GM18858 (cell line): ENCODE measurements around the gene ARL4D.
"Not testable (repeated sequence)": the region's sequence is repeated elsewhere in the genome, so short reads cannot be mapped to it uniquely, and the experiment has no call there.

Experiments
- ATAC-seq: cut with Tn5 transposase; IDR thresholded peaks from one replicate; pipeline ENCODE4 v1.9.1; 2021; ENCODE audit not compliant: unreplicated experiment

Gene ARL4D

DNA sequence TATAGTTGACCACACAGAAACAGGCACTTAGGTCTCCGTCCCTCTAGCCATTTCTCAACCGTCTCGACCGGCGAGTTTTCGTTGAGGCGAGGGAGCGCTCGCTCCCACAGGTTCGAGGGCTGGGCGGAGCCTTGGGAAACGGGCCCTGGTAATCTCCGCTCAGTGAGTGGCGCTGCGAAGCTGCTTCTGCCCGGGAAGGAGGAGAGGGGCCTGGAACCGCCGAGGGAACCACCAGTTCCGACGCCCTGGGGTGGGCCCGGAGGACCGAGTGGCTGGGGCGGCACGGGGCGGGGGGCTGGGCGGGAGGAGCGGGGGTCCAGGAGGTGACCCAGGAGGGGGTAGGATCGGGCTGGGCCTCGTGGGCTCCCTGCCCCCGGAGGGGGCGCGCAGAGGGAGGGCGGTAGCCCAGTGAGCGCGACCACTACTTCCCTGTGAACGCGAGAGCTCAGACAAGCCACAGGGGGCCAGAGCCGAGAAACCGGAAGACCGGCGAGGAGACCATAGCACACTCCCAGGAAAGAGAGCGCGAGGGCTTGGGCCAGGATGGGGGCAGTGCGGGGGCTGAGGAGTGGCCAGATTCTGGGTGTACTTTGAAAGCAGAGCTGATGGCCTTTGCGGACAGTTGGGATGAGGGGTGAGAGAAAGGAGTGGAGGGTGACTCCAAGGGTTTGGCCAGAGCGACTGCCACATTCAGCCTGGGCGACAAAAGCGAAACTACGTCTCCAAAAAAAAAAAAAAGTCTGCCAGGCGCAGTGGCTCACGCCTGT lies 29.9 kb upstream of the ARL4D start:
- no peak for ATAC-seq

DNA sequence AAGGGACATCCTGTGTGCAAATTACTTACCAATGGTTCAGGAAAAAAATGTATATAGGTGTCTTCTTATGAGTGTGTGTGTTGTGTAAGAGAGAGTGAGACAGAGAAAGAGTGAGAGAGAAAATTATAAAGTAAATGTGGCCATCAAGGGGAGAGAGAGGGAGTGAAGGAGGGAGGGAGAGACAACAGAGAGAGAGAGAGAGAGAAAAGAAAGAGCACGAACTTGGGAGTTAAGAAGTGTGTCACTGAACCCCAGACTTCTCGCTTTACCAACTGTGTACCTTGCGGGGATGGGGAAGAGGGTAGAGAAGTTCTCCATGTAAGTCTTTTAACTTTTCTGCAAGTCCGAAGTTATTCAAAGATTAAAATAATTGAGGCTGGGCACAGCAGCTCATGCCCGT lies 28.8 kb upstream of the ARL4D start:
- no peak for ATAC-seq

DNA sequence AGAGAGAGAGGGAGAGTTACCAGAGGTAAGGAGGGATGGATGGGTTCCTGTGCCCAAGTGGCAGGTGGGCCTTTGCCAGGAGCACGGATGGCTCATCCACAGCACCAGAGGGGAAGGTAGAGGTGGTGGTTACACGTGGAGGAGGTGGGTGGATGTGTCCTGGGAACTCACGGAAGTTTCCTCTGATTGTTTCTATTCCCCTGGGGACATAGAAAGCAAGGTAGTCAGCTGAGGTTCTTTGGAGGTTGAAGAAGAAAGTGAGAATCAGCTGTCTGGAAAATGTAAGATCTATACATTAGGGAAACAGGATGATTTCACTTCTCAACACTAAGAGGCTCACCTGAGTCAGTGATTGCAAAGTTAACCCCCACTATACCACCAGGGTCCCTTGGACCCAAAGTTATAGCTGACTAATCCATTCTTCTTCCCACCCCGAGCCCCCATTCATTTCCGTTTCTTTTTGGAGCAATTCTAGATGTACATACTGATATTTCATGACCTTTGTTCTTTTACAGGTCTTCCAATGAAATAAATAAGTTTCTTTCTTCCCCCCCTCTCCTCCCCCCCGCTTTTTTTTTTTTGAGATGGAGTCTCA lies 27.5 kb upstream of the ARL4D start:
- ATAC-seq: no peak

DNA sequence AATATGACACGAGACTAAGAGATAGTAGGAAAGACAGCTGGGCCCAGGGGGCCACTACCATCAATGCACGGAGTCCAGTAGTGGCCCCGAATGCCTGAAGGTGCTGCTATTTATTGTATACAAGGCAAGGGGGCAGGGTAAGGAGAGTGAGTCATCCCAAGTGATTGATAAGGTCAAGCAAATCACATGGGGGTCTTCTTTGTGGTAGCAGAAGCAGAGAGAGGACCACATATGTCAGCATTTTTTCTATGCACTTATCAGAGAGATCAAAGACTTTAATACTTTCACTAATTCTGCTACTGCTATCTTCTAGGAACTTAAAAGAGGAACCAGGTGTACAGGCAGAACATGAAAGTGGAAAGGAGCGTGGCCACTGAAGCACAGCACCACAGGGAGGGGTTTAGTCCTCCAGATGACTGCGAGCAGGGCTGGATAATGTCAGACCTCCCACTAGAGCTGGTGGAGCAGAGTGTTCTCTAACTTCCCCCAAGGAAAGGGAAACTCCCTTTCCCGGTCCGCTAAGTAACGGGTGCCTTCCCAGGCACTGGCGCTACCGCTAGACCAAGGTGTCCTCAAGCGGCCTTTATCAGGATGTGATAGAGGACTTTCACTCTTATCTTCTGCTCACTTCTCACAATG lies 26.4 kb upstream of the ARL4D start:
- ATAC-seq: no peak

DNA sequence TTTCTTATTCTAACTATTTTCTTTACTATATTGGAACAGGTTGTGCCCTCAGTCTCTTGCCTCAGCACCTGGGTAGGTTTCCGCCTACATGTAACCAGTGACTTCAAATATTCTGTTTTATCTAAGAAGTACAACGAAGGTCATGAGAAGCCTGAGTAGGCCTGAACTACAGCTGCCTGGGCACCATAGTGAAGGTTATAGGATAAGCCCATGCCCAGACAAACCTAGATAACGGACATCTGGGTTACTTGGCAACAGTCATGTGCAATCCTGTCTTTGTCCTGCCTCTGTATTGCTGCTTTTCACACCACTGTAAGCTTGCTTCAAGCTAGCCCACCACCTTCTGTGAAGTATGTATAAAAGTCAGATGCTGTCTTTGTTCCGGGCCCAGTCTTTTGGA lies 25.4 kb upstream of the ARL4D start:
- ATAC-seq: no peak

DNA sequence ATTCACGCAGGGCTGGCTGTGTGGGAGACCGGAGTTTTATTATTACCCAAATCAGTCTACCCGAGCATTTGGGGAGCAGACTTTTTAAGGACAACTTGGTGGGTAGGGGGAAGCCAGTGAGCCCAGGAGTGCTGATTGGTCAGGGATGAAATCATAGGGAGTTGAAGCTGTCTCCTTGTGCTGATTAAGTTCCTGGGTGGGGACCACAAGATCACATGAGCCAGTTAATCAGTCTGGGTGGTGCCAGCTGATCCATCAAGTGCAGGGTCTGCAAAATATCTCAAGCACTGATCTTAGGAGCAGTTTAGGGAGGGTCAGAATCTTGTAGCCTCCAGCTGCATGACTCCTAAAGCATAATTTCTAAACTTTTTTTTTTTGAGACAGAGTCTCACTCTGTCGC lies 22.9 kb upstream of the ARL4D start:
- ATAC-seq: not testable (repeated sequence)

DNA sequence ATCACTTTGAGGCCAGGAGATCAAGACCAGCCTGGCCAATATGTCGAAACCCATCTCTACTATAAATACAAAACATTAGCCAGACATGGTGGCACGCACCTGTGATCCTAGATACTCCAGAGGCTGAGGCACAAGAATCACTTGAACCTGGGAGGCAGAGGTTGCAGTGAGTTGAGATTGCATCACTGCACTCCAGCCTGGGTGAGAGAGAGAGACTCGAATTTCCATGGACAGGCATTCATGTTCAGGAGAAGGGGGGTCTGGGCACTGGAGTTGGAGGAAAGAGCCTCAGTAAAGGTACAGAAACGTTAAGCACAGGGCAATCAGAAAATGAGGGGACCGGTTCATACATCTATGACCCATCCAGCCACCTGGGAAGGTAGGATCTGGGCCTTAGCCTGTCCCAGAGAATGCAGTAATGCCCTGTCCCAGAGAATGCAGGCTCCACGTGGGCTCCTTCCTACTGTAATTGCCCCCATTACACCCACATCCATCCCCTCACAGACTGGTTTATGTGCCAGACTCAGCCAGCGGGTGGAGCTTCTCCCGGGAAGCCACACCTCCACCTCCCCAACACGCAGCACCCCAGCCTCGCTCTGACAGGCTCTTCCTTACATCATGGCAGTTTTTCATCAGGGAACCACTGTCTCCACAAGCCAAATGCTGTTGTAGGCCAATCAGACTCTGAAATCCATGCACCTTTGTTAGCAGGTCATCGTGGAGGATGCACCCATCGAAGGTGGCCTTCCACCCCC lies 21.6 kb upstream of the ARL4D start:
- ATAC-seq: no peak

DNA sequence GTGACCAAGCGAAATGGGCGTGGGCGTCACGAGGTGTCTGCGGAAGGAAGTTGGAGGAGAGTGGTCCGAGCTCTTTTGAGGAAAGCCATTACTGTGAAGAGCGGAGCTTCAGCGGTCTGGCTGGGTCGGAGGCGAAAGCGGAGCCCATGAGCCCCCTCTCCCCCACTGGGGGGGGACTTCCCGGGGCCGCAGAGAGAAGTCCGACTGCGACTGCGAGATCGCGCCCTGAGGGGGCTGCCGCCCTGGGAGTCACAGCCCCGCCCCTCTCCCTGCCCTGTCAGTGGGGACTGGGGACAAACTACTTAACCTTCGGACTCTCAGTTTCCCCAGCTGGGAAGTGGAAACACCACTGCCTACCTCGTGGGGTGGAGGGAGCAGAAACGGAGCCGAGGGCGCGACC lies 20.0 kb upstream of the ARL4D start:
- ATAC-seq: no peak

DNA sequence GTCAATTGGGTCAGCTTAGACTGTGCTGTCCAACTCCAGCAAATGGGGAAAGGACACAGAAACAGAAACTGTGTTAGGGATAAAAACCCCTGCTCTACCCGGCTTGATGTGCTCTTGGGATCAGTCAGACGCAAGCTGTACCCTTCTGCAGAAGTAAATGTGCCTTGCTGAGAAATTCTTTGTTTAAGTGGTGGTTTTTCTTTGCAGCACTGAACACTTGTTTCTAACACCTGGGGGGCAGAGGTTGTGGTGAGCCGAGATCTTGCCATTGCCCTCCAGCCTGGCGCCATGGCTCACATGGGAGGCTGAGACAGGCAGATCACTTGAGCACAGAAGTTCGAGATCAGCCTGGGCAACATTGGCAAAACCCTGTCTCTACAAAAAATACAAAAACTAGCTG lies 18.5 kb upstream of the ARL4D start:
- no peak for ATAC-seq

DNA sequence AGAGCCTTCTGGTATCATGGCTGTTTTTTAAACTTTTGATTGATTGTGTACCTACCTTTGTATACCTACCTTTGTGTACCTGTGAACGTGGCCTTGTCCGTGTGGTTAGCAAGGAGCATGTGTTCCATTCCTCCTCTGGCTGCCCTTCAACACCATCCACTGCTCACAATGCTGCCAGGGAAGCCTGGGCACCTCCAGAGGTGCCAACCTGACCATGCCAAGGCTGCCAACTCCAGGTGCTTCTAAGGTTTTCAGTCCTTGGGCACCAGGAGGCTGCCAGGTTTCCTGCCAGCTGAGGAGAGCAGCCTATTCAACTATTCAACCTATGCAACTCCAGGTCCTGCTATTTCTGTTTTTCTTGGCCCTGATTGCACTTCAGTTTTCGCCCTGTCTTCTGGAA lies 17.6 kb upstream of the ARL4D start:
- ATAC-seq: no peak

DNA sequence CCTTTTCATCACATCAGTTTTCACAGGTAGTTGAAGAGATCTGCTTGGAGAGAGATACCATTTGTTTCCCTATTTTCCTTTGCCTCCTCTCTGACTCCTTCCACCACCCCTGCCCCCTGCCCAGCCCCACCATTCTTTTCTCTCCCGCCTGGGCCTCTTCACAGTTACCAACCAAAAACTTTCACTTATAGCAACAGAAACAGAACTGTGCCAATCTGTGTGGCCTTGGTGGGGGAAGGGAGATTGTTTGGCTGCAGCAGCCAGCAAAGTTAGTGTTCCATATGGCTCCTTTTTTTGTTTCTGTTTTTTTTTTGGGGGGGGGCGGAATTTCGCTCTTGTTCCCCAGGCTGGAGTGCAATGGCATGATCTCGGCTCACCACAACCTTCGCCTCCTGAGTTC lies 17.2 kb upstream of the ARL4D start:
- ATAC-seq: no peak

DNA sequence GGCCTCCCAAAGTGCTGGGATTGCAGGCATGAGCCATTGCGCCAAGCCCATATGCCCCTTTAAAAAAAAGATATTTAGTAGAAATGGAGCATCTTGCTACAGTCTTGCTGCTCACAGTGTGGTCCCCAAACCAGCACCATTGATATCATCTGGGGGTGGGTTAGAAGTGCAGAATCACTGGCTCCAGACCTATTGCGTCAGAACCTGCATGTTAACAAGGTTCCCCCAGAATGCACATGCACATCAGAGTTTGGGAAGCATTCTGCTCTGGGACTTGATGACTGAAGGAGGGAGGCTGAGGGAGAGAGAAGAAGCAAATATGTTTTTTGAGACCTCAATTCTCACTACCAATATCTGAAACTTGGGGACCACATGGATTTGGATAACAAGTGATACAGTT lies 16.0 kb upstream of the ARL4D start:
- no peak for ATAC-seq

DNA sequence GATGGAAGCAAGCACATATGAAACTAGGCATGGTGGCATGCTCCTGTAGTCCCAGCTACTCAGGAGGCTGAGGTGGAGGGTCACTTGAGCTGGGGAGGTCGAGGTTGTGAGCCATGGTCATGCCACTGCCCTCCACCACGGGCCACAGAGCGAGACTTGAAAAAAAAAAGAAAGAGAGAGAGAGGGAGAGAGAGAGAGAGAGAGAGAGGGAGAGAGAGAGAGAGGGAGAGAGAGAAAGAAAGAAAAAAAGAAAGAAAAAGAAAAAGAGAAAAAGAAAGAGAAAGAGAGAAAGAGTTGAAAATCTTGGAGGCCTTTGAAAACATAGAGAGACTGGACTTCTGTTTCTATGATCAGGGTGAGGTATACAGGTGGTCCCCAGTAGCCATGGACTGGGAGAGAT lies 15.4 kb upstream of the ARL4D start:
- ATAC-seq: no peak

DNA sequence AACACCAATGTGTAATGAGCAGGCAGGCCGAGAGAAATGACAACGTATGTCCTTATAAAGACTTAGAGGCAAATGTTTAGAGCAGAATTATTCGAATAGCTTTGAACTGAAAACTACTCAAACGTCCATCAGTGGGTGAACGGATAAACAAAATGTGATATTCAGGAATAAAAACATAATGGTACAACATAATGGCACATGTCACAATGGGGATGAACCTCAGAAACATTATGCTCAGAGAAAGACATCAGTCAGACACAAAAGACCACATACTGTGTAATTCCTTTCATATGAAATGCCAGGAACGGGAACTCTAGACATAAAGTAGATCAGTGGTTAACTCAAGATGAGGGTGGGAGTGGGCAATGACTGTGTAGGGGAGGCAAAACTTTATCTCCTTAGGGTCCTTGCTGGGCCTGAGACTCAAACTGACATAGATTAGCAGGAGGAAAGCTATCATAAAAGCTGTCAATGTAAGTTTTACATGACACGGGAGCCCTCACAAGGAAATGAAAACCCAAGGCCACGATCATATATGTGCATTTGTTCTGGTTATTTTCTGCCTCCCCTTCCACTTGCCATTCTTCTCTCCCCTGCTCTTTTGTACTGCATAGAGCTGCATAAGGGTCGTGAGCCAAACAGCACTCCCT lies 14.8 kb upstream of the ARL4D start:
- ATAC-seq: no peak

DNA sequence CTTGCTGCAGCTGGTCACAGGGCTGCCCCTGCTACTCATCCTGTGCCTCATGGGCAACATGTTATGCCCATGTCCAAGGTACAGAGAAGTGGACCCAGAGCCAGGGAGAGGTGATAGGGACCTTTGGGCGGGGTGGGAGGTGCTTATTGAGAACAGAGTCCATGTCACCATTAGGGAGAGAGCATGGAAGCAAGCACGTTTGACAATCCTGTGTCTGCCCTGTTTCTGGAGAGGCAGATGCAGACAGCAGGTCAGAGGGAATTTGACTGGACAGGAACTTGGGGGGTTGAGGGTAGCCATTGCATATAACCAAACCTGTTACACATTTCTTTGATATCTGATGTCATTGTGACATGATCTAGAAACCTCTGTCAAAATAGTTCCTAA lies 14.3 kb upstream of the ARL4D start:
- no peak for ATAC-seq

DNA sequence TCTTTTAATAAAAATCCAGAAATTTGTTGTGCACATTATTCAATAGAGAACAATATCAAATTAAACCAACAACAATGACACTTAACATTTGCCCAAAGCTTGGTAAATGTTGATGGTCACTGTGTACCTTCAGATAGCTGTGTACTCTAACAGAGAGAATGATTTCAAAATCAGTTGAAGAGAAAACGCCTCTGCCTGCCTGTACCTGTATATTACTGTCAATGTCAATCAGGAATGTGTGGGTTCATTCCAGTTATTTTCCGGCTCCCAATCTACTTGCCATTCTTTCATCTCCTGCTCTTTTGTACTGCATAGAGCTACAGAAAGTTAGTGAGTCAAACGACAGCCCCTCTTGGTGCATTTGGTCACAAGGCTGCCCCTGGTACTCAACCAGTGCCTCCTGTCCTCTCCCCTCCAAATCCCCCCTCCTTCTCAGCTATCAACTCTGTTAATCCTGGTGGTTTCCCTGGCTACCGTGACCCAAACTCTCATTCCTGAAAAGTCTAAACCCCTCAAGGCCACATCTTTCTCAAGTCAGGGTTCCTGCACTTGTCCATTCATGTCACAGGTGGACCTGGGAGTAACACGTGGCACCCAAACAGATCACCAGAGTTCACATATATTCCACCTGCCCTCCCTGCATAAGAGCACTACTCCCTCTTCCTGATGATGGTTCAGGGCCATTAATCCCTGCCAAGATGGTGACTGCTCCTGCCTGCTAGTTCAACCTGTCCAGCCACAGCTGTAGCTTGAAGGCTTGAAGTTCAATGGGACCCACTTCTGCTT lies 13.6 kb upstream of the ARL4D start:
- ATAC-seq: no peak

DNA sequence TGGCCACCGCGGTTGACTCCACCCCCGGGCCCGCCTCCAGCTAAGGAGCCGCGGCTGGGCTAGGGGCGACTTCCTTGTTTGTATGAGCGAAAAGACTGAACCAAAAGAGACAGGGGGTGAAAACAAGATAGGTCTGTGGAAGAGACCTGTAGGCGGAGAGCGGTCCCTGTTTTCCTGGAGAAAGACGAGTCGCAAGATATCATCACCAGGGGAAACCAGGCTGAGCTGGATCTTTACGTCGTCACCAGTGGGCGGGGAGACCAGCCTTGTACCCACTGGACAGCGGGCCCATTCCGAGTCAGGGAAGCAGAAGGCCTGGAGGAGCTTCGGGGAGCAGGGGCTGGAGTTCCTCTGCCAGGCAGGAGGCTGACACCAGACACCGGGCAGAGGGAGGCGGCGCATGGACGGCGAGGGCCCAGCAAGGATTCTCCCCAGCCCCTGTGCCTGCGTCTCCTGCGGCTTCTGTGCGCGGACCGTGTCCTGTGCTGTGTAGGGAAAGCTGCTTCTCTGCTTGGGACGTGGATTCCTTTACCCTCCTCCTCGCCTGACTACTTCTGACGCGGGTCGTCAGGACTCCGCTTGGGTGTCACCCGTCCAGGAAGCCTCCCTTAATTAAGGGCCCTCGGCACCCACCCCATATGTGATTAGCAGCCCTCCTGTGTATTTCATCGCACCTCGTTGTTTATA lies 10.3 kb upstream of the ARL4D start:
- ATAC-seq: no peak

DNA sequence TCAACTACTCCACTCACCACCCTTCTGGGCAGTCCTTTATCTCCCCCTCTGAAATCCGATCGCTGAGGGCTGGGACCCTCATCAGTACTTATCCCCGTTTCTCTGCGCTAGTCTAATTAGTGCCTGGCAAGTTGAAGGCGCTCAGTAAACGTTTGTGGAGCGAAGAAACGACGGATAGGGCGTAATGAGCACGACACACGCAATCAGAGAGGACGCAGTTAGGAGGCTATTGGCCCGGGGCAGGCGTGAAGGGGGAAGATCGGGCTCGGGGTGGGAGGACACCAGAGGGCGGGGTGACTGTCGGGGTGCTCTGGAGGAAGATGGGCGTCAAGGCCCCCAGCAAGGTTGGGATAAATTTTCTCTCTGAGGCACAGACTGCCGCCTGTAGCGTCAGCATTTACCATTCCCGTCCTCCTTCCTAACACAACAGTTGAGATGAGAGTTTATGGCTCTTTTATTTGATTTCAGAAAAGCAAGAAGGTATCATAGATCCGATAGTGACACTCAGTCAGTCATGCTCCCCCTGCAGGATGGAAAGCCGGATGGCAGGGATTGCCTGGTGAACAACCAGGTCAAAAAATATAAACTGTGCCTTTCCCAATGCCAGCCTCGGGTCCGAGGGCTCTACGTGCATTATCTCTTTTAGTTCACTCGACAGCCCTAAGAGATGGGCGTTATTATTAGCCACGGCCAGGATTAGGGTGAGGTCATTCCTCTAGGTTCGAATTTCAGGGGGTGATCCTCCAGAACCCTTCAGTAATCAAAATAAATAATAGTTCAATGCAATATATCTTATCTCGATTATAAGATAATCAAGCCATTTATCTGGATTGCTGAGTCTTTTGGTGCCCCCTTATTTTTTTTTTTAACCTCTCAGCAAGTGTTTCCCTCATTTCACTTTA lies 9.5 kb upstream of the ARL4D start:
- no peak for ATAC-seq

DNA sequence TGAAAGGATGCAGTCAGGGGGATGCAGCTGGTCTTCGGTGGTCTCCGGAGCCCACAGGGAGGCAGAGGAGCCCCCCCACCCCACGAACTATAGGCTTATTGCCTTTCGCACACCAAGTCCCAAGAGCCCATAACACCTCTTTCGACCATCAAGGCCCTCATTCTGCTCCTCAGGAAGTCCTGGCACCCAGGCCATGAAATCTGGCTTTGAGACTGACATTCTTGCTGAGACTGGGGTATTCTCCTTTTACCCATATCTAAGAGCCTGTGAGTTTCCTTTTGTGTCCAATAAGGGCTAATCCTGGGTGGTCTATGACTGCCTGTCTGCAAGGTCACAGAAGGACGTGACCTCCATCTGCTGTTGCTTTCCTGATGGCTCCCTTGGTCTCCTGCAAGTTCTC lies 6.4 kb upstream of the ARL4D start:
- no peak for ATAC-seq
